Stomach (tissue), 4 donors: ENCODE measurements around the gene AGAP2.

Experiments
- POLR2AphosphoS5 ChIP-seq, 3 donors: sonication (generic); formaldehyde crosslinking; IDR thresholded peaks; one replicate each; pipeline ENCODE4 v1.6.1; 2016; ENCODE audit warnings: antibody characterized with exemption in 3 of 3
- TF ChIP-seq, protein P1 (sequence below), 7 experiments: fragments of 450-650 bp in 4 of 7; fragments of 200-600 bp in 3 of 7; sonication (generic) in 3 of 7; IDR thresholded peaks; one replicate each; pipeline ENCODE4 v1.5.1; 2016 to 2019; ENCODE audit warnings: antibody characterized with exemption in 7 of 7, control low read depth in 2 of 7, mild to moderate bottlenecking in 1 of 7

DNA sequence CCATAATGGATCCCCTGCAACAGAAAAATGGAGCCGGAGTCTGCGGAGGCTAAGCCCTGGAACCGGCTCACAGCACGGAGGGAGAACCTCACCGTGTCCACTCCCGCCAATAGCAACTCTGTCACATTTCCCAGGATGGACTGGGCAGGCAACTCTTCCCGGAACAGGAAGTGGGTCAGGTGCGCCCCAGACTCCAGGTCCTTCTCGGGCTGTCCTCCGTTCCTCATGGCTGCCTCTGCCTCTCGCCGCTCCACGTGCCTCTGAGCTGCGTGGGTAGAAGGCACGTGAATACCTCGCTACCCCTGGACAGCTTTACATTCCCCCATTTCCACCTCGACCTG, 26.1 kb upstream of the AGAP2 start:
- TF ChIP-seq, protein P1, sequence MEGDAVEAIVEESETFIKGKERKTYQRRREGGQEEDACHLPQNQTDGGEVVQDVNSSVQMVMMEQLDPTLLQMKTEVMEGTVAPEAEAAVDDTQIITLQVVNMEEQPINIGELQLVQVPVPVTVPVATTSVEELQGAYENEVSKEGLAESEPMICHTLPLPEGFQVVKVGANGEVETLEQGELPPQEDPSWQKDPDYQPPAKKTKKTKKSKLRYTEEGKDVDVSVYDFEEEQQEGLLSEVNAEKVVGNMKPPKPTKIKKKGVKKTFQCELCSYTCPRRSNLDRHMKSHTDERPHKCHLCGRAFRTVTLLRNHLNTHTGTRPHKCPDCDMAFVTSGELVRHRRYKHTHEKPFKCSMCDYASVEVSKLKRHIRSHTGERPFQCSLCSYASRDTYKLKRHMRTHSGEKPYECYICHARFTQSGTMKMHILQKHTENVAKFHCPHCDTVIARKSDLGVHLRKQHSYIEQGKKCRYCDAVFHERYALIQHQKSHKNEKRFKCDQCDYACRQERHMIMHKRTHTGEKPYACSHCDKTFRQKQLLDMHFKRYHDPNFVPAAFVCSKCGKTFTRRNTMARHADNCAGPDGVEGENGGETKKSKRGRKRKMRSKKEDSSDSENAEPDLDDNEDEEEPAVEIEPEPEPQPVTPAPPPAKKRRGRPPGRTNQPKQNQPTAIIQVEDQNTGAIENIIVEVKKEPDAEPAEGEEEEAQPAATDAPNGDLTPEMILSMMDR (IDR thresholded peaks at IDR 0.05): no peak
- no peak for TF ChIP-seq POLR2AphosphoS5 (IDR thresholded peaks at IDR 0.05)
